GM19193 (cell line): ENCODE results near the gene MATN1.

Experiments used
- POLR2A ChIP-seq: IDR thresholded peaks from 4 replicates; pipeline ENCODE4 v1.6.1; 2011; ENCODE audit not compliant: insufficient read depth, insufficient read length; ENCODE audit errors: extremely low read depth

The MATN1 gene

DNA sequence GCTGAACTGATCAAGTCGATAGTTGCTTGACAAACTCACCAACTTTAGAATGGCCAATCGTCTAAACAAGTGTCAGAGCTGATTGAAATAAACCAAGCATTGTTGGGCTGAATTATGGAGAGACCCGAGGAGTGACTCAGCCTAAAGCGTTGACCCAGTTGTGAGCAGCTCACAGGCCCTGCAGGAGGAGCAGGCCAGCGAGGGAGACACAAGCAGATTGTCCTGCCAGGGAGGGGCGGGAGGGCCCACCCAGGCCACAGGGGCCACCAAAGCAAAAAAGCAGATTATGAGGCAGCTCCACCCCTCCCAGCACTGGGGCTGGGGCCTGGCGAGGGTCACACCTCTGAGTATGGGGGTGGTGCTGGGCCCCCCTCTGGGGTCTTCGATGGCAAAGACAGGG, 10.1 kb upstream of the MATN1 start:
- no peak for TF ChIP-seq POLR2A

DNA sequence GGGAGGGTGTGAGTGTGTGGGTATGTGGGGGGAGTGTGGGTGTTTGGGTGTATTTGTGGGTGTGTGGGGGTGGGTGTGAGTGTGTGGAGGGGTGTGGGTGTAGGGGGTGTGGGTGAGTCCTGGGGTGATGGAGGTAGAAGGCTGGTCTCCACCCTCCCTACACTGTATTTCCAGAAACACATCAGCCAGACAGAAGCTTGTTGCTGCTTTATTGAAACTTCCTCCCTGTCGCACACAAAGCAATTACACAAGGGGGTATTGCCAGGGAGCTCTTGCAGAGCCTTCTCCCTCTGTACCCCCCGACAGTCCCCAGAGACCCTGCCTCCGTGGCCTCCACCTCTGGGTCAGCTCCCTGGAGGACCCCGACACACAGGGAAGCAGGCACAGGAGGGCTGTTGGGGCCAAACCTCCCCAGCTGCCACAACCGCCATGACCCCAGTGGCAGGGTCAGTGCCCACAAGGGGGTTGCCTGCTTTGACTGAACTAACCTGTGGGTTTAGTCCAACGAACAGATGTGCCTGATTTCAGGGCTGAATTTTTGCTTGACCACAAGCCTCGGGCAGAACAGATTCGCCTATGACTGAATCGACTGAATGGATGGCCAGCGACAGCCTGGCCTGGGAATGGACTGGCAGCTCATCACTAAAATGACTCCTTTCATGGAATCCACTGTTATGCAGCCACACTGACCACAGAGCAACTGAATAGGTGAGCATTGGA, 9.1 kb upstream of the MATN1 start:
- no peak for TF ChIP-seq POLR2A

DNA sequence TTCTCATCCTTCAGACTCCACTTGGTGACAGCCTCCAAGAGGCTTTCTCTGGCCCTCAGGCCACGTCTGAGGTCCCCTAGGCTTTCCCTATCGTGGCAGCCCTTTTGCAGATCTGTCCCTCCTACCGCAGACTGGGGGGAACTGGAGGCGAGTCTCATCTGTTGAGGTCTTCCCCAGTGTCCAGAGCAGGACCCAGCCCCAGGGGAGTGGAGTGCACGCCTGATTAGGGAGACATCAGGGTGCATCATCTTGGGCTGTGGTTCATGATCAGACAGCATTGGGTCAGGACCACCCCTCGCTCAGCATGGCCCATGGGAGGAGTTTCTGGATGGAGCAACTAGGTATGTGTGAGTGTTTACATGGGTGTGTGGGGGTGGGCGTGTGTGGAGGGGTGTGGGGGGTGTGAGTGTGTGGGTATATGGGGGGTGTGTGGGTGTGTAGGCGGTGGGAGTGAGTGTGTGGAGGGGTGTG, 8.5 kb upstream of the MATN1 start:
- no peak for TF ChIP-seq POLR2A

DNA sequence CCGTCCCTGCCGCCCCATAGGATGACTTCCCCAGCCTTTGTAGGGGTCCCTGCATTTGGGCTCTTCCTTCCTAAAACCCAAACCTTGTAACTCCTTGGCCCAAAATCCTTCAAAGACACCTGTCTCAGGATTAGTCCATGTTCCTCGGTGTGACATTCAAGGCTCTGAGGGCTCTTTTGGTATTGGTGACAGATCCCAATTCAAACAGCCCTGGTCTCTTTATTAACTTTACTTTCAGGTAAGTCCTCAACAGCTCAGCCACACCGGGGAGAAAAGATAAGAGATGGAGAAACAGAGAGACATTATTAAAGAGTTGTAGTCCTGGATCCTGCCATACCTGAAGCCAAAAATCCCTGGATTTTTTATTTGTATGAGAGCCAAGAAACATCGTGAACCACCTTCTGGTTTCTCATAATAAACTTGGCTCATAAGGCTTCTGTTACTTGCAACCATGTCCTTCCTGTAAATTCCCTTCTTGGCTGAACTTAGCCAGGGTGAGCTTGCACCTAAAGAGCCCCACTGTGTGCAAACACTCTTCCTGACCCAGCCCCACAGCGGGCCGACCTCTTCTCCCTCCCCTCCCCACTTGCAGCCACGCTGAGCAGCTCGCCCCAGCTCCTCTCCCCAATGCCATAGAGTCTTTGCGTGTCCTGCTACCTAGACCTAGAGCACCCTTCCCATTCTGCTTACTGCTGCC, 7.9 kb upstream of the MATN1 start:
- no peak for TF ChIP-seq POLR2A

DNA sequence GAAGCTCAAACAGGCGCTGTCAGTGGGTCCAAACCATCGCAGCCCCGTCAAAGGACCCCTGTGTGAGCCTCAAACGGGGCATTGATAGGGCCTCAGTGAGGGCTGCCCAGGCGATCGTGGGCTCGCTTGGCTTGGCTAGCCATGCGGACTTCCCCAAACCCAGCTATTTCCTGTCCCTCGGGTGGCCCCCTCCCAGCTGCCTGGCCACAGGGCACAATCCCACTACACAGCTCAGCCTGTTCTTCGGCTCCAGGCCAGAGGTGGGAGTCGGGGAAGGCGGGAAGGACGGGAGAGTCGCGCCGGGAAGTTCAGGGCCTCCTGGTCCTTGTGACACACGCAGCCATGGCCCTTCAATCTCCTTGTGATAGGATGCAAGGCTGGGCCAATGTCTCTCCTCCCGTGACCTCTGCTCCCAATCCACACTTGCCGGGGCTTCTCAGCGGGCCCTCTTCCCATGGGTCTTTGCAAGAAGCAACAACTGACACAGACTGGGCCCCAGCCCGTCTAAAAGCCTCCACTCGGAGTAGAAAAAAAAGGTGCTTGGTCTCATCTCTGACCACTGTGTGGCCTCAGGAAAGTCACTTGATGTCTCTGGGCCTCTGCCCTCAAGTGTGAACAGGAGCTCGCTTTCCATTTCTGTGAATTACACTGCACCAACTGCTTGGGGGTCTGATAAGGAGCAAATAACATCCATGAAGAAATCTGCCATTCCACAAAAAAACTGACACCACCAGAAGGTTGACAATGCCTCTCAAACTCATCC, 7.1 kb upstream of the MATN1 start:
- peak; percentile 36 for TF ChIP-seq POLR2A

DNA sequence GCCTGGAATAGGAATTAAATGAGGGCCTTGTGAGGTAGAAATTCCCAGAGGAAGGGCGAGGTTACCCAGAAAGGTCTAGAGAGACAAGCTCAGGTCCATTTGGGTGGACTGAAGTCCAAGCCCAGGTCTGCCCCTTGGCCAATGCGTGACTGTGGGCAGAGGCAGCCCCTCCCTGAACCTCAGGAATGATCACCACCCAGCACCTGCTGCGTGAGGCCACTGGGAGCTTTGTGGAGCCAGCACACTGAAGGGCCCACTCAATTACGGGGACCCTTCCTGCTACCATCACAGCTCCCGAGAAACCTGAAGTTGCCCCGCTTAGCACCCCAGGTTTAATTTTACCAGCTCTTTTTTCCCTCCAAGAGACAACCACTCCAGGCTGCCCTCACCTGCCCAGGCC, 6.5 kb upstream of the MATN1 start:
- TF ChIP-seq POLR2A, result no peak

DNA sequence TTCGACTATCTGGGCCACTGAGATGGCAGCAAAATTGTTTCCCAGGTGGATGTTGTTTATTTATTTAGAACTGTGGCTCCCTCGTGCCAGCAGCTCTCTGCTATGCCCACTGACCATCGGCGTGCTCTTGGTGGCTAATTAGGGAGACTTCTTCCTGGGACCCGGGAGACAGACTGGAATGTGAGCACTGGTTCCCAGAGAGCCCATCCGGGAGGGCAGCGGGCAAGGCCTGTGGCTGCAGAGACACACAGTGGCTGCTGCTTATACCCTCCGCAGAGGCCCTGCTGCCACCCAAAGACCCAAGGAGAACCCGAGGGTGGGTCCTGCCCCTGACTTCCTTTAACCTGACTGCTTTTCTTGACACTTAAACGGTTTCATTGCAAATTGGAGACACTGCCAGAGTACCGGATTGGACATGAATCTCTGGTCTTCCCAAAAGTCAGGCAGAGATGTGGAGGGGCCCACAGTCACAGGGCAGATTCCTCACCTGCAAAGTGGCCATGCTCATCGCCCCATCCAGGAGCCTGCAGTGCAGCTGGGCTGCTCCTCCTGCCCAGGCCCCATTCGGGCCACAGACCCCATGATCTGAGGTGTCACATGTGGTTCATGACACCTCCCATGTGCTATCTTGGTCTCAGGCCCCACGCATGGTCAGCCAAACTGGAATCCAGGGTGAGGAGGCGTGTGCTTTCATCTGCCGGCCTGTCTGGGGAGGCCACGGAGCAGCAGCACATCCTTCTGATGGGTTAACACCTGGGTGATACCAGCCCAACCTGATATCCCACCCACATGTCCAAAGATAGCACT, 5.7 kb upstream of the MATN1 start:
- no peak for TF ChIP-seq POLR2A

DNA sequence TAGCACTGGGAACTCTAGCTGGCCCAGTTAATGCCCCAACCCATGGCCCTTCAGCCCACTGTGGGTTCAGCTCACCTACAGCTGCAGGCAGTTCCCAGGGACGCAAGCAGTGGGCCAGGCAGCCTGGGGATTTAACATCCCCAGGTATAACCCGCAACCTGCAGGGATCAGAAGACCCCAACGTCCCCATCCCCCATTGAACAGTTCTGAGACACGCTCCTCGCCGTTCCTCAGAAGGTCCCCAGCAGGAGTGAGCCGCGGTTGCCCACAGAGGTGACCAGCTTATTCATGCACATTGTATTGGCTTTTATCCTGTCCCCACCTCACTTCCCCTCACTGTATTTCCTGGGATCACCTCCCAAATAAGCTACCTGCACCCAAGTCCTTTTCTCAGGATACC, 5.0 kb upstream of the MATN1 start:
- TF ChIP-seq POLR2A, result no peak

DNA sequence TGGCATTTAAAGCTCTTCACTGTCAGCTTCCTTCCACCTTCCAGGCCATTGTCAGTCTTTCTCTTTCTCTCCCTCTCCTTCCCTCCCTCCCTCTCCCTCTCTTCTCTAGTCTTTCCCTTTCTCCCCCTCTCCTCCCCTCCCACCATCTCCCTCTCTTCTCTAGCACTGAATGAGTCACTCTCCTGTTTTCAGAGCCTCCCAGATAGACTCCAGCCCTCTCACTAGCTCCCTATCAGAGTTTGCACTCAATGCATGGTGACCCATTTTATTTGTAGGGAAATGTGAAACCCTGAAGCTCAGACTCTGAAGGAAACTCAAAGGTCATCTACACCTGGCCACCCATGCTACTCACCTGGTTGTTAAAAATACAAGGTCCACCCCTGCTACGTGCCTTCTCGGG, 4.4 kb upstream of the MATN1 start:
- TF ChIP-seq POLR2A, result no peak

DNA sequence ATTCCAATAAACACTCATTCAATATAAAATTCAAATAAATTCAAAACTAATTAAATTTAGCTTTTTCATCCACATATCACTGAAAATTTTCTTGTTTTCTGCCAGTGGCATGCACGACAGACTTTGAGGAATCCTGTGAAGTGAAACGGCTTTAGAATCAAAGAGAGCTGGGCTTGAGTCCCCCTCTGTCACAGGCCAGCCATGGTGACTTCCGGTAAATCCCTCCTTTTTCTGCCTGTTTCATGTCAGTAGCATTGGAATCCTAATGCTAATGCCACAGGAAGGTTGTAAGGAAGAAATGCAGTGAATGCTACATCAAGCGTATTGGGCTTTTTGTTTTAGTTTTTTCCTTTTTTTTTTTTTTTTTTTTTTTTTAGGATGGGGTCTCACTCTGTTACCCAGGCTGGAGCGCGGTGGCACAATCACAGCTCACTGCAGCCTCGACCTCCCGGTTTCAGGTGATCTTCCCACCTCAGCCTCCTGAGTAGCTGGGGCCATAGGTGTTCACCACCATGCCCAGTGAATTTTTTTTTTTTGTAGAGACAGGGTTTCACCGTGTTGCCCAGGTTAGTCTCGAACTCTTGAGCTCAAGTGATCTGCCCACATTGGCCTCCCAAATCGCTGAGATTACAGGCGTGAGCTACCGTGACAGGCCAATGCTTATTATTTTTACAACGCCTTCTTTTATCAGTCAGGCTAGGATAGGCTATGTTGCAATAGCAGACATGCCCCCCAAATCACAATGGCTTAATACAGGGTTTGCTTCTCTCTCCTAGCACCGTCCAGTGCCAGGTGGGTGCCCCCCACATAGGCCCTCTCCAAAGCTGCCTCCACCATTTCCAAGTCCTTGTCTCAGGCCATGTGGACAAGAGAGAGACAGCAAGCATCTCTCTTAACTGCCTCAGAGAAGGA, 3.6 kb upstream of the MATN1 start:
- TF ChIP-seq POLR2A, result no peak

DNA sequence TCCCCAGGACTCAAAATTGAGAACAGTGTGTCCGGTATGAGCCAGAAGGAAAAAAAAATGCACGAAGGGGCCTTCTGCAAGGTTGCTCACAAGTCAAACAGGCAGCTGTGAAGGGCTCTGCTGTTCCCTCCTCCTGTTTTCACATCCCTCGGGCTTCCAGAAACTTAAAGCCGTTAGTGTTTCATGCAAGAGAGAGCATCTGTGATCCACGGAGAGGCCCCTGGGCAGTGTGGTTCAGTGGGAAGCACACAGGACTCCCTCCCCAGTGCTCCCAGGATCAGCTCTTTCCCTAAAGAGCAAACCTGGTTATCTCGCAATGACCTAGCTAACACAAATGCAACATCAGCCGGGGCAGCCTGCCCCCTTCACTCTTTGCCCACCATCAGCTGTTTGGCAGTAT, 2.9 kb upstream of the MATN1 start:
- TF ChIP-seq POLR2A, result no peak

DNA sequence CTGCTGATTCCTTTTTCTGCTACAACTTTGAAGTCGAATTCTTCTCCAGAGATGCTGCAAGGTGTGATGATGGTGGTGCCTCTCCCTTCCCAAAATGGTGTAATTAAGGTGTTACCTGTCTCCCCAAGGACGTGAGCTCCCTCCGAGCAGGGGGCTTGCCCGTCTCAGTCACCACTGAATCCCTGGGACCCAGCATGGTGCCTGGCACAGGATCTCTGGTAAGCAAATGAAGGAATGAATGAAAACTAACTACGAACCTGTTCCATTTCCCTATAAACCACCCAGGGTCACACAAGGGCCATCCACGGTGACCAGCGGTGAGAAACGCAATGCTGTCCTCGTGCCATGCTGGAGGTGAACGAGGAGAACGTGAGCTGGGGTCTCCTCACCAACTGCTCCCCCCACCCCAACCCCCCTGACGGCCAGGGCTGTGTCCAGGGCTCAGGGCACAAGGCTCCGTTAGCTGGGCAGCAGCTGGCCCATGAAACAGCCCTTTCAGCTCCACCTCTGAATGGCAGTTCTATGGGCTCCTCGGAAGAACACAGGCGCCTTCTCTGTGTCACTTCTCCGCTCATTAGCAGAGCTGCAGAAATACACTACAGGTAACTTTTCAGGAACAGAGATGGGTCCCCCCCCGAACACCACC, 2.2 kb upstream of the MATN1 start:
- TF ChIP-seq POLR2A, result no peak

DNA sequence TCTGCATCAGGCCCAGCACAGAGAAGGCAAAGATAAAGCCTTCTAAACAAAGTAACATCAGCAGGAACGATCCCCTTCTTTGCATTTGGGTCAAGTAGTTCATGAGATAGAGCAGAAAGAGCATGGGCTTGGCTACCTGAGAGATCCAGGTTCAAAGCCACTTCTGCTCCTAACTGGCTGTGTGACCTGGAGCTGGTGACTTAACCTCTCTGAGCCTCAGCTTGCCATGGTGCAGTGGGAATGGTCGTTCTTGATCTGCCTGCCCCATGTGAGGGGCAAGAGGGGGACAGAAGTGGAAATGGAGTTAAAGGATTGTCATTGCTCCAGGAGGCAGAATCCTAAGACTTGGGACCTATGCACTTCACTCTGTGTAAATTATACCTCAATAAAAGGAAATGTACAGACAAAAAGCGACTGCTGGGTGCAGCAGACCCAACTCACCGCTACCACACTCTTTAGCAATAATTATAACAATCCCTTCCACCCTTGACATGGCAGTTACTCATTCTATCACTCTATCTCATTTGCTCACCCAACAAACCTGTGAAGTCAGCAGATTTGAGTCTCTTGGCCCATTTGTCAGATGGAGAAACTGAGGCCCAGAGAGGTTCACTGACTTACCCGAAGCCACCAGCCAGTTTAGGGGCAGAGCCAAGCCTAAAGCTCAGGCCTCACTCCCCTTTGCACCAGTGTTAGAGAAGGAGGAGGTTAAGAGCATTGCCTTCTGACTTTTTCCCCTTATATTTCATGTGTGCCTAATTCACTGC, 1.5 kb upstream of the MATN1 start:
- TF ChIP-seq POLR2A, result no peak
